BJ (cell line): Measurements from ENCODE around the gene INPP5D. TPM values are rescaled to one million over a fixed set of nuclear protein-coding genes. Genes with fewer than 3 reads are reported as not detected.

Source experiments
- CTCF ChIA-PET: fragments of 350-600 bp; formaldehyde crosslinking; extraction: SDS; loops from one replicate; lab custom pipeline; 2021; ENCODE audit warnings: antibody characterized with exemption, inconsistent platforms; lab: Yijun Ruan, JAX
- POLR2A ChIA-PET: fragments of 300-600 bp; sonication (Branson Sonifier 250); formaldehyde crosslinking; extraction: SDS; loops from one replicate; lab custom pipeline; 2021; ENCODE audit warnings: antibody characterized with exemption; lab: Charles Lee
- DNase-seq: peaks from one replicate; pipeline ENCODE4 v3.0.0-alpha.2; 2011; ENCODE audit warnings: low read depth
- H3K27me3 ChIP-seq: 2 replicates; pipeline ENCODE4 v1.6.0; 2011; ENCODE audit warnings: low read length; ENCODE audit not compliant: control insufficient read depth, insufficient read depth
- H3K36me3 ChIP-seq: 2 replicates; pipeline ENCODE4 v1.5.1; 2011; ENCODE audit warnings: low read length; ENCODE audit not compliant: control insufficient read depth, insufficient read depth
- H3K4me3 ChIP-seq: 2 replicates; pipeline ENCODE4 v1.5.1; 2011; ENCODE audit warnings: low read depth, mild to moderate bottlenecking, control low read depth, low read length
- CTCF ChIP-seq: IDR thresholded peaks from 2 replicates; pipeline ENCODE4 v1.5.1; 2011; ENCODE audit warnings: low read depth, mild to moderate bottlenecking, control low read depth, inconsistent platforms, low read length, moderate library complexity; ENCODE audit not compliant: insufficient read depth
- polyA plus RNA-seq: library from polyadenylated mRNA; depleted of rRNA; stranded (reverse); fragments of >200 nt; gene quantifications from 2 replicates; pipeline ENCODE4 v1.2.3, GENCODE V29; 2011

Gene INPP5D
- polyA plus RNA-seq, 1 experiment = 0.38 TPM

GRCh38 chr2:233072838-233073237, 12.7 kb downstream of the INPP5D start:
- Histone ChIP-seq H3K4me3 (no peak overlapping the region), H3K36me3 (no peaks in the 10 kb centered on the region), H3K27me3 (peaks cover 4% of the 10 kb centered on the region)
- ChIA-PET CTCF (interaction anchor here (0.7 kb wide), 1 partner anchor 18 kb away, joined by 5 read pairs; no protein-coding TSS in a partner anchor), POLR2A (no interaction called here)
- DNase-seq = no peak
- no peak for TF ChIP-seq CTCF

DNA sequence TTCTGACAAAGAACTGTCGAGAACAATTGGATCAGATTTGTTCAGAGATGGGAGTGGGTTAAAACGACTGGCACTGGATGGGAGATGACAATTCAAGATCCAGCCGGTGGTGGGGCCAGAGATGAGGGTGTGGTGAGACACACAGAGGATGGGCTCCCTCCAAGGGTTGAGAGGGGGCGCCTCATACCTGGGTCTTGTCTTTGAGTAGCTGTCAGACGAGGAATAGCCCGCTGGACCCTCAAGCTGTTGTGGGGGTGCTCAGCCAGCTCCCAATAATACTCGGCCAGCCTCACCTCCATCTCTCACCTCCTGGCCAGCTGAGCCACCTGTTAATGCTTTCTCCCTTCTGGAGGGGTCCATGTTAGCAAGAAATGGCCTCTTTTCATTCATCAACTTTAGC, 14.0 kb downstream of the INPP5D start:
- POLR2A ChIA-PET = no interaction called here
- DNase-seq = no peak
- no peak overlapping the region for H3K4me3 ChIP-seq
- no peak for TF ChIP-seq CTCF
- H3K36me3 ChIP-seq = no peaks in the 10 kb centered on the region
- peaks cover 3% of the 10 kb centered on the region for H3K27me3 ChIP-seq
- CTCF ChIA-PET = no interaction called here

DNA sequence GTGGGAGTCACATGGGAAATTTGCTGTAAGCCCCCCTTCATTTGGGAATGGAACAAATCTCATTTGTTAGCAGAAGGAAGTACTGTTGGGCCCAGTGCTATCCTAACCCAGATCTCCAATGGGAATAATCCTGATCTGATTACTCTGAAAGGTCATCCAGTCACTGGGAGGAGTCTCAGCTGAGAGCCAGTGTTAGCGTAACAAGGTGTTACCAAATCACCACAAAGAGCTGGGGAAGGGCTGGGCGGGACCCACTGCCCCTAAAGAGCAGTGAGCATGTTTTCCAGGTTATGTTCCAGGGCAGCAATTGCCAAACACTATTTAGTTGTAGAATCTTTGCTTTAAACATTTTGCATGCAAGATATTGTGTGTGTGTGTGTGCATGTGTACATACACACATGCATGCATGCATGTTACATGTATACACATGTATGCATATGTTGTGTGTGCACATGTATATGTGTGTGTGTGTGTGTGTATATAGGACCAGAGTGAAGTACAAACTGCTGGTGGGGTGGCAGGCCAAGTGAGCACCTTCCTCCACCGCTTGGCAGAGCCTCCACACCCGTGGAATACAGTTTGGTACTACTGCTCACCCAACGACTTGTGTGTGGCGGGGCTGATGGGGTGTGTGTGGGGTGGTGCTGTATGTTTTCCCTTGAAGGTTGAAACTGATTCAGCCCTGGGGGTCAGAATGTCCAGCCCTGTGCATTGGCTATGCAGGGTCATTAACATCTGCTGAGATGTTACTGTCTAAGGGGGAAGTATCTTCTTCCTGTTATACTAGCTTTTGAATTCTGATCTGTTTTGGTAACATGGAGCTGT, 15.2 kb downstream of the INPP5D start:
- Histone ChIP-seq H3K4me3 (no peak overlapping the region), H3K36me3 (no peaks in the 10 kb centered on the region), H3K27me3 (peaks cover 3% of the 10 kb centered on the region)
- ChIA-PET POLR2A (no interaction called here), CTCF (no interaction called here)
- DNase-seq = no peak
- no peak for TF ChIP-seq CTCF

DNA sequence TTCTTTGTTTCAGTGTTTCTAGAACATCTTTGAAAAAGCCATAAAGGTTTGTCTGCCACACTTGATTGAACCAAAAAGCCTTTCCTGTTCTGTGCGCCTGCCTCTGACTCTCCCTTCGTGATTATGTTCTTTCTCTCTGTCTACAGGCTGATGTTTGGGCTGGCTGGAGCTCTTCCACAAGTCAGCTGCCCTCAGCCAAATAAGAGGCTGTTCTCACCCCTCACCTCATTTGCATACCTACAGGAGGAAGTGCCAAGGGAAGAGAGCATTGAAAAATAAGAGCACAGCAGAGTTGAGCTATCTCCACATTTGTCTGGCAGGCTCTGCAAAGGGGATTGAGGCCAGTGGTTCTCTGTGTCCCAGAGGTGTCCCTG, 15.8 kb downstream of the INPP5D start:
- Histone ChIP-seq H3K36me3 (no peaks in the 10 kb centered on the region), H3K4me3 (no peak overlapping the region), H3K27me3 (peaks cover 3% of the 10 kb centered on the region)
- TF ChIP-seq CTCF = no peak
- POLR2A ChIA-PET = no interaction called here
- CTCF ChIA-PET = no interaction called here
- no peak for DNase-seq

DNA sequence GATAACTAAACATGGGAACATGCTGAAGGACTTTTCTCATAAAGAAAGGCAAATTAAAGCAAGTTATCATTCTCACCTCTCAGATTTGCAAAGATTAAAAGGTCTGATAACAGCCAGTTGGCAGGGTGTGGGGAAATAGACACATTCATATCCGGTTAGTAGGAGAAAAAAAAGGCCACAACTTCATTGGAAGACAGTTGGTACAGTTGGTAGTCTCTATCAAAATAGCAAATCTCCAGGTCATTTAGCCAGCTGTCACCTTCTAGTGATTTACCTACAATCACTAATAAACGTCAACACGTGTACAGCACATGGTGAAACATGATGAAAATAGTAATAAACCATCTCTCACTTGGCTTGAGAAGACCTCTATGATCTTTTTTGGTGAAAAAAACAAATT, 16.6 kb downstream of the INPP5D start:
- no peak for TF ChIP-seq CTCF
- DNase-seq = no peak
- ChIA-PET CTCF (no interaction called here), POLR2A (no interaction called here)
- H3K4me3 ChIP-seq = no peak overlapping the region
- peaks cover 3% of the 10 kb centered on the region for H3K27me3 ChIP-seq
- H3K36me3 ChIP-seq = no peaks in the 10 kb centered on the region
